Small intestine (tissue), 7 donors: ENCODE measurements around the gene FAM13A. TPM values are rescaled to one million over a fixed set of nuclear protein-coding genes. Genes with fewer than 3 reads are reported as not detected.

Source experiments
- DNase-seq, 2 donors: peaks; one replicate each; pipeline versions ENCODE4 v3.0.0 to v3.0.0-alpha.2; 2013
- FAIRE-seq: peaks from 2 replicates; lab custom pipeline; 2012; peaks lifted over from hg19 to GRCh38; lab: Jason Lieb, UNC
- H3K27ac ChIP-seq, 3 donors: one replicate each; pipeline ENCODE4 v1.5.1; 2013; ENCODE audit warnings: low read length in 2 of 3, mild to moderate bottlenecking in 2 of 3, control low read depth in 1 of 3, inconsistent platforms in 1 of 3, low read depth in 1 of 3, moderate library complexity in 1 of 3
- H3K27me3 ChIP-seq, 3 donors: one replicate each; pipeline ENCODE4 v1.6.1; 2013; ENCODE audit warnings: low read length in 3 of 3, inconsistent platforms in 1 of 3; ENCODE audit not compliant: control insufficient read depth in 3 of 3, insufficient read depth in 3 of 3
- H3K36me3 ChIP-seq, 3 donors: one replicate each; pipeline ENCODE4 v1.6.1; 2013; ENCODE audit warnings: low read length in 3 of 3, inconsistent platforms in 1 of 3, low read depth in 1 of 3, mild to moderate bottlenecking in 1 of 3, moderate library complexity in 1 of 3; ENCODE audit not compliant: control insufficient read depth in 3 of 3, insufficient read depth in 2 of 3
- H3K4me1 ChIP-seq, 3 donors: one replicate each; pipeline ENCODE4 v1.6.1; 2013; ENCODE audit warnings: low read length in 2 of 3, inconsistent platforms in 1 of 3, low read depth in 1 of 3, mild to moderate bottlenecking in 1 of 3, moderate library complexity in 1 of 3; ENCODE audit not compliant: control insufficient read depth in 3 of 3, insufficient read depth in 2 of 3
- H3K4me3 ChIP-seq, 3 donors: one replicate each; pipeline ENCODE4 v1.5.1; 2013; ENCODE audit warnings: low read length in 3 of 3, control low read depth in 1 of 3, inconsistent platforms in 1 of 3, low read depth in 1 of 3, mild to moderate bottlenecking in 1 of 3, moderate library complexity in 1 of 3
- H3K9me3 ChIP-seq, 2 donors: one replicate each; pipeline ENCODE4 v1.6.1; 2013; ENCODE audit warnings: low read depth in 1 of 2, low read length in 1 of 2; ENCODE audit not compliant: control insufficient read depth in 2 of 2, insufficient read depth in 1 of 2
- WGBS, 3 donors: extraction: QIAGEN DNeasy Blood & Tissue Kit; methylation state at CpG; one replicate each; pipeline ENCODE4 v1.1.7; 2013; 5-methylcytosine and 5-hydroxymethylcytosine counted together
- polyA plus RNA-seq, 4 donors: library from polyadenylated mRNA; stranded (reverse) in 3 of 4; unstranded in 1 of 4; fragments of 200-250 nt in 3 of 4; fragments of 120-200 nt in 1 of 4; gene quantifications; one replicate each; pipeline versions ENCODE4 v1.2.1 to v1.2.3, GENCODE V29; 2013
- donor health status: healthy with polysubstance abuse.
- donor health status: control.
- donor health status: control.
- donor health status: Bipolar disorder and iron deficiency.
- donor health status: healthy.

Gene FAM13A
- polyA plus RNA-seq, 4 donors, result 11.2 to 81.0 (median 58.4) TPM

DNA sequence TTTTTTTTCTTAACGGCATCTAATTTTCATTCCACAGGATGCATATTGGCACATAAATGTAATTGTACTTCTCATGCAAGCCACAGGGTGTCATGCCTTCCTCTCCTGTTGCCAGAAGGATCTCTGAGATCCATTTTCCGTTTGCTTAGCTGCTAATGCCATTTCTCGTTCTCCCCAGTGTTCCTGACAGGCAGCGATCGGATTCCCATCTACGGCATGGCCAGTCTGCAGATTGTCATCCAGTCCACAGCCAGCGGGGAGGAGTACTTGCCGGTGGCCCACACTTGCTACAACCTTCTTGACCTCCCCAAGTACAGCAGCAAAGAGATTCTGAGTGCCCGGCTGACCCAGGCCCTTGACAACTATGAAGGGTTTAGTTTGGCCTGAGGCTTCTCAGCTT, 350.4 kb downstream of the FAM13A start:
- Histone ChIP-seq H3K9me3 (peaks cover 0 to 2% of the 10 kb centered on the region in 2 donors), H3K27ac (no peak overlapping the region), H3K4me1 (no peaks in the 10 kb centered on the region), H3K27me3 (no peaks in the 10 kb centered on the region), H3K36me3 (peaks cover 4 to 6% (median 5%) of the 10 kb centered on the region in 3 donors), H3K4me3 (no peak overlapping the region)
- WGBS, 3 donors, result 57 to 77% (median 70%) methylated on average over 9 of the region's 9 CpGs
- FAIRE-seq, result no peak
- peak; percentile 15 to 44 for DNase-seq

DNA sequence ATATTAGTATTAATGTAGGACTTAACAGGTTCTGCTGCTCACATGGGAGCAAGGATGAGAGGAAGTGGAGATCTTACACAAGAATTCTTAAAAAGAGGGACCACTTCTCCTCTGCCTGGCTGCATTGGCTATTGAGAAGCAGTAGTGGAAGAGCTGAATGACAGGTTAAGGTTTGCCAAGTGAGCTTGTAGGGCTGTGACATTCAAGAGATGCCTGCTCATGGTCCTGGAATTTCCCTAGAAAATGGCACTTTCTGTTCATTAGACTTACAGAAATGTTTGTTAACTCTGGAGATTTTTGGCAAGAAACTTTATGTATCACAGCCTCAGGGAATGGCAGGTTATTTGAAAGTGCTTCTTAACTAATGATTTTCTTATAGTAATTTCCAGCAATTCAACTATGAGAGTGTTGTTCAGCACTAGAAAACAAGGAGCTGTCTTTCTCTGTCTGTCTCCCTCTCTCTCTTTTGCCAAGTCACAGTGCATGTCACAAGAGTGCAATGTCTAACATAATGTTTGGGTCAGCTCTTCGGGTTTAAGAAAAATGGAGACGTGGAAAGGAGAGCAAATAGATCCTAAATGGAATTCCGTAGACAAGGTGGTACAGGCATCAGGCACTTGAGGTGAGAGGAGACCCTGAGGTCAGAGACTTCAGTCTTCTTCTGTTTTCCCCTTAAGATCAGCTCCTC, 351.0 kb downstream of the FAM13A start:
- Histone ChIP-seq H3K4me3 (no peak overlapping the region), H3K27ac (no peak overlapping the region), H3K27me3 (no peaks in the 10 kb centered on the region), H3K36me3 (peaks cover 4 to 6% (median 5%) of the 10 kb centered on the region in 3 donors), H3K4me1 (no peaks in the 10 kb centered on the region), H3K9me3 (no peaks in the 10 kb centered on the region)
- DNase-seq (no peak), FAIRE-seq (no peak)
- WGBS, 3 donors, result 77 to 90% (median 87%) methylated on average over 3 of the region's 3 CpGs

DNA sequence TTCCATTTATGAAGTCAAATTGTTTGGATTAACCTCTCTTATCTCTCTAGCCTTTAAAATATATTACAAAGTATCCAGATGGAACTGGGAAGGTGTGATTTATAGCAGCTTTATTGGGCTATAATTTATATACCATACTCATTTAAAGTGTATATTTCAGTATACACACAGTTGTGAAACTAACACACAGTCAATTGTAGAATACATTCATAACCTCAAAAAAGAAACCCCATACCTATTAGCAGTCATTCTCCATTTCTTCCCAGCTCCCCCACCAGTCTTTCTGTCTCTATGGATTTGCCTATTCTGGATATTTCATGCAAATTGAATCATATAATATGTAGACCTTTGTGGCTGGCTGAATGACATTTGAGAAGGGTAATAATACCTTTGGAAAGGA, 351.8 kb downstream of the FAM13A start:
- Histone ChIP-seq H3K36me3 (peaks cover 2 to 6% (median 4%) of the 10 kb centered on the region in 3 donors), H3K27me3 (no peaks in the 10 kb centered on the region), H3K27ac (no peak overlapping the region), H3K4me1 (no peaks in the 10 kb centered on the region), H3K9me3 (no peaks in the 10 kb centered on the region), H3K4me3 (no peak overlapping the region)
- DNase-seq, result no peak
- no peak for FAIRE-seq

DNA sequence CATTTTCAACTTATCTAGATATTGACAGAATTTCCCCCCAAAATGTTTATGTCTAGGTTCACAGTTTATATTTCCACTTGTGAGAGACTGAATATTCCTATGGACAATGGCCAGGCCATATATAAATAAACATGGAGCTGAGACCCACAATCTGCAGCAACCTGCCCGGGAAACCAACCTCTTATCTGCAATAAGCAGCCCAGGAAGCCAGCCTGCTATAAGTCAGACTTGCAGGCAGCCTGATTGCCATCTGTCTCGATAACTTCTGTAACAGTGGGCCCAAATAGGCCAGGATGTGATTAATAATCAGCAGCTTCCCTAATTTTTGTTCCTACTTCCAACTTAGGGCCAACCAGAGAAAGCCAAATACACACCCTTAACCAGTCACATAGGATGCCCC, 354.2 kb downstream of the FAM13A start:
- H3K36me3 ChIP-seq, result peaks cover 2 to 10% (median 3%) of the 10 kb centered on the region in 3 donors
- H3K4me1 ChIP-seq, result no peaks in the 10 kb centered on the region
- no peak for DNase-seq
- FAIRE-seq, result no peak
- WGBS, 3 donors, result 79 to 98% (median 88%) methylated on average over 2 of the region's 2 CpGs
- H3K4me3 ChIP-seq, result no peak overlapping the region
- no peak overlapping the region for H3K27ac ChIP-seq
- H3K27me3 ChIP-seq, result no peaks in the 10 kb centered on the region
- no peaks in the 10 kb centered on the region for H3K9me3 ChIP-seq

DNA sequence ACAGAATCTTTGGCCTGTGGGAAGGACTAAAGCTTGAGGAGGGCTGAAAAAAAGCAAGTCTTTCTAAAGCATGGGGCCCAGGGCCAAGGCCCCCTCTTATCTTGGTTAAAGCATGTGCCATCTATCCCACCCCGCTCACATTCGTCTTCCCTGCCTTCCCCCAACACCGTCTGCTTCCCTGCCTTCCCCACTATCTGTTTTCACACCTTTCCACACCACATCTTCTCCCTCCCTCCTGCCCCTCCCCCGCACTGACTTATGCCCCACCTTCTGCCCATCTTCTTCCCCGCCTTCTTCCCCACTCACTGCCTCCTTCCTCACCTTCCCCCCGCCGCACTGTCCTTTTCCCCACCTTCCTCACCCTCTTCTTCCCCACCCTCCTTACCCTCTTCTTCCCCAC, 358.5 kb downstream of the FAM13A start:
- Histone ChIP-seq H3K9me3 (no peaks in the 10 kb centered on the region), H3K27me3 (no peaks in the 10 kb centered on the region), H3K36me3 (peaks cover 2 to 13% (median 2%) of the 10 kb centered on the region in 3 donors), H3K4me1 (no peaks in the 10 kb centered on the region), H3K27ac (no peak overlapping the region), H3K4me3 (no peak overlapping the region)
- no peak for DNase-seq
- no peak for FAIRE-seq
- 93 to 100% (median 98%) methylated on average over 5 to 7 of the region's 7 CpGs for WGBS, 3 donors

DNA sequence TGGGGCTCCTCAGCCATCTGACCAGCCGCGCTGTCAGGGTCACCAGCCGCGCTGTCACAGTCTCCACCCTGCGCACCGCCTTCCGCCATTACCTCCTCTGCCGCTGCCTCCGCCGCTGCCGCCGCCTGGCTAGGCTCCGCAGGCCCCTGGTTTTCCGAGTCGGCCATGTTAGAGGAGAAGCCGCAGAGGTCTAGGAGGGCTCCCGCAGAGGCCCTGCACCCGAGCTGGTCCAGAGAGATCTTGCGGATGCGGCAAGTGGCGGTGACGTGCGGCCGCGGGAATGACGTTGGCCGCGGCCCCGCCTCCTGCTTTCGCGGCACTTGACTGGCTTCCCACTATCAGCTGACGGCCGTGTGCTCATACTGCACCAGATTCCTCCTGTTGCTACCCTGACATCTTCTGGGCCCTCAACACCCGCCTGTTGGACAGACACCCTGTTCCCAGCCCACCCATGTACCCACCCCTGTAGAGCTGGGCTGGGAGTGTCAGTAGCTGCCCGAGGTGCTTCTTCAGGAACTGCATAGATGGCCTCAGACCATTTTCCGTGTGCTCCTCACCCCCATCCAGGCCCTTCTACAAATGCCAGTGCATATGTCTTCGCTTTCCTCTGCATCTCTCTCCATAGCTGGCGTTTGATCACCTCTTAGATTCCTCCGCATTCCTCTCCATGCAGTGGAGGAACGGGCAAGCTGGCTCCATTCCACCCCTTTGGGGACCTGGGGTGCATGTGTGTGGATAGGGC, 359.2 kb downstream of the FAM13A start, which contains the start of gene NAP1L5:
Gene NAP1L5, minus strand, starts transcription at position 242 of the 742 bp plus-strand sequence. Its CDS starts 75 bp downstream, at position 167.
- Histone ChIP-seq H3K4me3 (peak within 1 kb of the TSS; percentile 38 to 83 (median 56)), H3K27ac (peak within 1 kb of the TSS in 2 of 3 donors; percentile 62 to 74), H3K36me3 (peaks cover 2 to 13% (median 2%) of the 10 kb centered on the region in 3 donors), H3K4me1 (no peaks in the 10 kb centered on the region), H3K9me3 (no peaks in the 10 kb centered on the region), H3K27me3 (no peaks in the 10 kb centered on the region)
- no peak for FAIRE-seq
- peak; percentile 41 to 80 for DNase-seq
- WGBS, 3 donors, result 53 to 62% (median 58%) methylated on average over 40 of the region's 40 CpGs

DNA sequence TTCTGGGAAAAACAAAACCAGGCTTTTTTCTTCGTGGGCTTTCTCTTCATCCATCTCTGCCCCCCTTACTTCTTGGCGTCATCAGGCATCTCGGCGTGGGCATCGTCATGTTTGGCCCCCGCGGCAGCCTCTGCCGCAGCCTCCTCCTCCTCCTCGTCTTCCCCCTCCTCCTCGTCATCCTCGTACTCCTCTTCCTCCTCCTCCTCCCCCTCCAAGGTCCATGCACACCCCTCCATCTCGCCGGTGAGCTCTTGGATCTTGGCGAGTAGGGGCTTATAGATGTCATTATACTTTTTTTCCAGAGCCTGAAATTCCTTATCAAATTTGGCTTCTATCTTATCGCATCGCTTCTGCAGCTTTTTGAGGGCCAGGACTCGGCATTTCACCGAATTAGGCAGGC, 359.8 kb downstream of the FAM13A start:
- Histone ChIP-seq H3K9me3 (no peaks in the 10 kb centered on the region), H3K27me3 (no peaks in the 10 kb centered on the region), H3K4me3 (peak overlapping the region; percentile 38 to 83 (median 56)), H3K27ac (peak overlapping the region in 2 of 3 donors; percentile 62 to 74), H3K36me3 (peaks cover under 1 to 13% (median 2%) of the 10 kb centered on the region in 3 donors), H3K4me1 (no peaks in the 10 kb centered on the region)
- no peak for DNase-seq
- WGBS, 3 donors, result 41 to 55% (median 49%) methylated on average over 18 of the region's 18 CpGs
- FAIRE-seq, result no peak

DNA sequence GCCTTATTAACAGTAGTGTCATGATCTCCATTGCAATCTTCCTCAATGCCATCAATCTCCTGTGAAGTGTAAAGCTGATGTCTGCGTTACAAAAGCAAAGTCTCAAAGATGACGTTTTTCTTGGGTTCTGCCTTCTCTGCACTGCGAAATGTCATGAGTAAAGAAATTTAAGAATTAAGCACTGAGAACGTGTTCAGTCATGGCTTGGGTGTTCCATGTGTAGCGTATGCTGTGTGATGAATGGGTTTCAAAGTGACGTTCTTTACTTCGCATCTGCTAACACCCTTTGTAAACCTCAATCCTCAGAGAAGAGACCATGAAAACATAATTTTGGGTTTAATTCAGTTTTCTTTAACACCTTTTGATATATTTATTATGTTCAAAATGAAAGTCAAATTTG, 360.4 kb downstream of the FAM13A start:
- DNase-seq (no peak), FAIRE-seq (no peak)
- Histone ChIP-seq H3K36me3 (peaks cover 0 to 11% (median 2%) of the 10 kb centered on the region in 3 donors), H3K4me1 (no peaks in the 10 kb centered on the region), H3K27me3 (no peaks in the 10 kb centered on the region), H3K4me3 (no peak overlapping the region), H3K27ac (no peak overlapping the region), H3K9me3 (no peaks in the 10 kb centered on the region)
- WGBS, 3 donors, result 76 to 89% (median 88%) methylated on average over 7 of the region's 7 CpGs
